GDM1 (cell line): ENCODE results near the gene OR5B21.

Source experiments
- DNase-seq: peaks from one replicate; lab custom pipeline; 2025; lab: John Stamatoyannopoulos, UW

OR5B21 gene

GRCh38 chr11:58508005-58508404, at the start of gene OR5B21:
OR5B21 (minus strand) TSS chr11:58508105; CDS start chr11:58508105, 0 bp downstream.
- DNase-seq: no peak

- no peak for DNase-seq
Measured at GRCh38 chr11:58549644-58550043, 41.7 kb upstream of the OR5B21 start.

- no peak for DNase-seq
Measured at GRCh38 chr11:58546841-58547240, 38.9 kb upstream of the OR5B21 start.

GRCh38 chr11:58531865-58532341, 24.0 kb upstream of the OR5B21 start:
- no peak for DNase-seq

GRCh38 chr11:58530236-58530635, 22.3 kb upstream of the OR5B21 start:
- DNase-seq: no peak

- DNase-seq: no peak
Measured at GRCh38 chr11:58527429-58527828, 19.5 kb upstream of the OR5B21 start.

- no peak for DNase-seq
Measured at GRCh38 chr11:58526721-58527120, 18.8 kb upstream of the OR5B21 start.

GRCh38 chr11:58525037-58525614, 17.2 kb upstream of the OR5B21 start:
- DNase-seq: peak; percentile 49

GRCh38 chr11:58524232-58525036, 16.5 kb upstream of the OR5B21 start:
- peak; percentile 54 for DNase-seq

- DNase-seq: peak; percentile 3
Measured at GRCh38 chr11:58513747-58514367, 6.0 kb upstream of the OR5B21 start.

GRCh38 chr11:58511636-58512035, 3.7 kb upstream of the OR5B21 start:
- no peak for DNase-seq

- no peak for DNase-seq
Measured at GRCh38 chr11:58509748-58510147, 1.8 kb upstream of the OR5B21 start.

GRCh38 chr11:58508814-58509213, 909 bp upstream of the OR5B21 start:
- no peak for DNase-seq

- no peak for DNase-seq
Measured at GRCh38 chr11:58507355-58507754, 550 bp downstream of the OR5B21 start.

GRCh38 chr11:58506935-58507334, 970 bp downstream of the OR5B21 start:
- no peak for DNase-seq

GRCh38 chr11:58505849-58506248, 2.1 kb downstream of the OR5B21 start:
- DNase-seq: no peak

GRCh38 chr11:58504232-58504631, 3.7 kb downstream of the OR5B21 start:
- DNase-seq: no peak

GRCh38 chr11:58503361-58503856, 4.5 kb downstream of the OR5B21 start:
- DNase-seq: no peak

- no peak for DNase-seq
Measured at GRCh38 chr11:58502004-58502403, 5.9 kb downstream of the OR5B21 start.

GRCh38 chr11:58498464-58498863, 9.4 kb downstream of the OR5B21 start:
- peak; percentile 24 for DNase-seq

- no peak for DNase-seq
Measured at GRCh38 chr11:58497951-58498350, 10.0 kb downstream of the OR5B21 start.

GRCh38 chr11:58495906-58496305, 12.0 kb downstream of the OR5B21 start:
- no peak for DNase-seq

- no peak for DNase-seq
Measured at GRCh38 chr11:58494101-58494500, 13.8 kb downstream of the OR5B21 start.
